Subcutaneous adipose tissue (tissue), 4 donors: ENCODE results near the gene SLC38A10. TPM values are rescaled to one million over a fixed set of nuclear protein-coding genes. Genes with fewer than 3 reads are reported as not detected.

ENCODE experiments used
- total RNA-seq, 4 donors: library from RNA; depleted of rRNA; stranded (reverse); fragments of >200 nt; gene quantifications; one replicate each; pipeline ENCODE4 v1.1.0, GENCODE V29; 2016
- TF ChIP-seq, protein P1 (sequence below): fragments of 450-650 bp; IDR thresholded peaks from one replicate; pipeline ENCODE4 v1.5.1; 2016; ENCODE audit warnings: low read depth, mild to moderate bottlenecking, control low read depth, antibody characterized with exemption, moderate library complexity

SLC38A10 gene
- total RNA-seq, 4 donors from 2014 or later: 40.4 to 175 (median 91.0) TPM

- TF ChIP-seq, protein P1, sequence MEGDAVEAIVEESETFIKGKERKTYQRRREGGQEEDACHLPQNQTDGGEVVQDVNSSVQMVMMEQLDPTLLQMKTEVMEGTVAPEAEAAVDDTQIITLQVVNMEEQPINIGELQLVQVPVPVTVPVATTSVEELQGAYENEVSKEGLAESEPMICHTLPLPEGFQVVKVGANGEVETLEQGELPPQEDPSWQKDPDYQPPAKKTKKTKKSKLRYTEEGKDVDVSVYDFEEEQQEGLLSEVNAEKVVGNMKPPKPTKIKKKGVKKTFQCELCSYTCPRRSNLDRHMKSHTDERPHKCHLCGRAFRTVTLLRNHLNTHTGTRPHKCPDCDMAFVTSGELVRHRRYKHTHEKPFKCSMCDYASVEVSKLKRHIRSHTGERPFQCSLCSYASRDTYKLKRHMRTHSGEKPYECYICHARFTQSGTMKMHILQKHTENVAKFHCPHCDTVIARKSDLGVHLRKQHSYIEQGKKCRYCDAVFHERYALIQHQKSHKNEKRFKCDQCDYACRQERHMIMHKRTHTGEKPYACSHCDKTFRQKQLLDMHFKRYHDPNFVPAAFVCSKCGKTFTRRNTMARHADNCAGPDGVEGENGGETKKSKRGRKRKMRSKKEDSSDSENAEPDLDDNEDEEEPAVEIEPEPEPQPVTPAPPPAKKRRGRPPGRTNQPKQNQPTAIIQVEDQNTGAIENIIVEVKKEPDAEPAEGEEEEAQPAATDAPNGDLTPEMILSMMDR: no peak
Observed at GRCh38 chr17:81259058-81259605, 36.0 kb downstream of the SLC38A10 start.

GRCh38 chr17:81258292-81258691 lies 36.8 kb downstream of the SLC38A10 start:
- TF ChIP-seq, protein P1: no peak

GRCh38 chr17:81257533-81257932 lies 37.6 kb downstream of the SLC38A10 start:
- TF ChIP-seq, protein P1: no peak

GRCh38 chr17:81256616-81257015 lies 38.5 kb downstream of the SLC38A10 start:
- TF ChIP-seq, protein P1: no peak

- TF ChIP-seq, protein P1: no peak
Observed at GRCh38 chr17:81254955-81255717, 40.0 kb downstream of the SLC38A10 start.

DNA sequence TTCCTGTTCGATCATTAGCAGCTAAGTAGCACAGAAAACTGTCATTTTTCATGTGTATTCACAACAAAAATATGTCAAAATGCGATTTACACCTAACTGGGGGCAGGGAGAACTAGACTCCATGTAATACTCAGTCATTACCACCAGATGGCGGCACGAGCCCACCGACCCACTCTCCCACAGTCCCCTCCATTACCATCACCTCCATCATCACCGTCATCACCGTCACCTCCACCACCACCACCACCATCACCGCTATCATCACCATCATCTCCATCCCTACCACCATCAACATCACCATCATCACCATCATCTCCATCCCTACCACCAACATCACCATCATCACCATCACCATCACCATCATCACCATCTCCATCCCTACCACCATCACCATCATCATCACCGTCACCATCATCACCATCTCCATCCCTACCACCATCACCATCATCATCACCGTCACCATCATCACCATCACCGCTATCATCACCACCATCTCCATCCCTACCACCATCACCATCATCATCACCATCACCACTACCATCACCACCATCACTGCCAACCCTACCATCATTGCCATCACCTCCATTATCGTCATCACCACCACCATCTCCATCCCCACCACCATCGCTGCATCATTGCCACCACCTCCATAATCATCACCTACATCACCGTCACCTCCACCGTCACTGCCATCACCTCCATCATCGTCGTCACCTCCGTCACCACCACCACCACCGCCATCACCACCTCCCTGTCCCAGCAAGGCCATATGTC lies 41.6 kb downstream of the SLC38A10 start:
- TF ChIP-seq, protein P1: no peak

GRCh38 chr17:81252987-81253329 lies 42.1 kb downstream of the SLC38A10 start:
- TF ChIP-seq, protein P1: no peak
